Fibroblast of the aortic adventitia (primary cell): ENCODE measurements around the gene DICER1. TPM values are rescaled to one million over a fixed set of nuclear protein-coding genes. Genes with fewer than 3 reads are reported as not detected.

Source experiments
- DNase-seq: peaks from one replicate; pipeline ENCODE4 v3.0.0-alpha.2; 2010; ENCODE audit warnings: low read depth
- H3K4me3 ChIP-seq: 2 replicates; pipeline ENCODE4 v1.5.1; 2011; ENCODE audit warnings: low read depth, mild to moderate bottlenecking, control low read depth, low read length, moderate library complexity
- CTCF ChIP-seq: IDR thresholded peaks from 2 replicates; pipeline ENCODE4 v1.5.1; 2011; ENCODE audit warnings: mild to moderate bottlenecking, low read length, control low read depth, inconsistent platforms; ENCODE audit not compliant: insufficient read depth
- total RNA-seq: library from RNA; depleted of rRNA; stranded (reverse); fragments of >200 nt; gene quantifications from 2 replicates; pipeline ENCODE4 v1.2.3, GENCODE V29; 2012; ENCODE audit warnings: low replicate concordance

DICER1 gene
- total RNA-seq, 1 donor, result 46.6 TPM

GRCh38 chr14:95197551-95197950, 40.2 kb upstream of the DICER1 start:
- TF ChIP-seq CTCF, result no peak
- no peak overlapping the region for H3K4me3 ChIP-seq

GRCh38 chr14:95196826-95197545, 39.7 kb upstream of the DICER1 start:
- no peak overlapping the region for H3K4me3 ChIP-seq
- TF ChIP-seq CTCF, result no peak
- DNase-seq, result no peak

More at GRCh38 chr14:95197551-95197950, 40.2 kb upstream of the DICER1 start:
- DNase-seq, result no peak

GRCh38 chr14:95196268-95196667, 38.9 kb upstream of the DICER1 start:
- peak; percentile 27 for TF ChIP-seq CTCF
- H3K4me3 ChIP-seq, result no peak overlapping the region

GRCh38 chr14:95195031-95195430, 37.7 kb upstream of the DICER1 start:
- no peak for TF ChIP-seq CTCF
- H3K4me3 ChIP-seq, result no peak overlapping the region
- DNase-seq, result no peak

More at GRCh38 chr14:95196268-95196667, 38.9 kb upstream of the DICER1 start:
- peak; percentile 17 for DNase-seq

- no peak overlapping the region for H3K4me3 ChIP-seq
- TF ChIP-seq CTCF, result no peak
- no peak for DNase-seq
These were observed 35.8 kb upstream of the DICER1 start for GRCh38 chr14:95193081-95193480.

GRCh38 chr14:95192311-95192710, 35.0 kb upstream of the DICER1 start:
- H3K4me3 ChIP-seq, result no peak overlapping the region
- TF ChIP-seq CTCF, result no peak
- no peak for DNase-seq
